ENCODE measurements around the gene UBAC2.
A peak's percentile ranks its signal among the peaks of the same experiment; 100 is the strongest.
"Not testable (repeated sequence)": the region's sequence is repeated elsewhere in the genome, so short reads cannot be mapped to it uniquely, and the experiment has no call there.

Gene UBAC2

GRCh38 chr13:99230991-99231390 lies 30.3 kb downstream of the UBAC2 start:
- peaks cover 0 to 3% of the 10 kb centered on the region in 2 donors for H3K36me3 ChIP-seq (ENCODE audit: control insufficient read depth in 2 of 2, insufficient read depth in 2 of 2, low read length in 2 of 2)
- peaks cover 6 to 7% of the 10 kb centered on the region in 2 donors for H3K4me1 ChIP-seq (ENCODE audit: control insufficient read depth in 2 of 2, insufficient read depth in 2 of 2, low read length in 2 of 2)
- H3K27me3 ChIP-seq (ENCODE audit: control insufficient read depth in 2 of 2, insufficient read depth in 2 of 2, low read length in 2 of 2), result no peaks in the 10 kb centered on the region
- H3K9me3 ChIP-seq (ENCODE audit: control insufficient read depth in 2 of 2, low read length in 2 of 2), result no peaks in the 10 kb centered on the region
- no peak overlapping the region for H3K27ac ChIP-seq (ENCODE audit: low read depth in 2 of 2, low read length in 2 of 2)
- no peak overlapping the region for H3K4me3 ChIP-seq (ENCODE audit: low read length in 2 of 2)
- H3K9ac ChIP-seq (ENCODE audit: low read depth in 1 of 2, low read length in 2 of 2), result no peak overlapping the region

DNA sequence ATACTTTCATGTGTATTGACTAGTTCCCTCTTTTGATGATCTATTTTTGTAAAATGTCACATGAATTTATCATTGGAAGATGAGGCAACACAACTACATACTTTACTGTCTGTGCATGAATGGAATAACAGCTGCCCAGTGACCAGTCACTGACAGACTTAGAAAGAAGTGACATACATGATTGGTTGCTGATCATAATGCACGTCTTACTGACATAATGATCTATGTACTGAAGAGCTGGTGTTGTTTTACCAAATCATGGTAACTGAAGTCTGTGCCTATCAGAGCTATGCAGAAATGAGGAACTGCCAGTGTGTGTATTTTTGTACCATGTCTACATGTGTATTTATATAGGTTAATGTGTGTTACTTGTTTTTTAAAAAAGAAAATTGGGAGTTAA lies 31.1 kb downstream of the UBAC2 start:
- Histone ChIP-seq H3K4me3 (ENCODE audit: low read length in 2 of 2) (no peak overlapping the region), H3K9ac (ENCODE audit: low read depth in 1 of 2, low read length in 2 of 2) (no peak overlapping the region), H3K27me3 (ENCODE audit: control insufficient read depth in 2 of 2, insufficient read depth in 2 of 2, low read length in 2 of 2) (no peaks in the 10 kb centered on the region), H3K27ac (ENCODE audit: low read depth in 2 of 2, low read length in 2 of 2) (no peak overlapping the region), H3K4me1 (ENCODE audit: control insufficient read depth in 2 of 2, insufficient read depth in 2 of 2, low read length in 2 of 2) (peaks cover 3 to 6% of the 10 kb centered on the region in 2 donors), H3K36me3 (ENCODE audit: control insufficient read depth in 2 of 2, insufficient read depth in 2 of 2, low read length in 2 of 2) (peaks cover 0 to 3% of the 10 kb centered on the region in 2 donors), H3K9me3 (ENCODE audit: control insufficient read depth in 2 of 2, low read length in 2 of 2) (no peaks in the 10 kb centered on the region)

DNA sequence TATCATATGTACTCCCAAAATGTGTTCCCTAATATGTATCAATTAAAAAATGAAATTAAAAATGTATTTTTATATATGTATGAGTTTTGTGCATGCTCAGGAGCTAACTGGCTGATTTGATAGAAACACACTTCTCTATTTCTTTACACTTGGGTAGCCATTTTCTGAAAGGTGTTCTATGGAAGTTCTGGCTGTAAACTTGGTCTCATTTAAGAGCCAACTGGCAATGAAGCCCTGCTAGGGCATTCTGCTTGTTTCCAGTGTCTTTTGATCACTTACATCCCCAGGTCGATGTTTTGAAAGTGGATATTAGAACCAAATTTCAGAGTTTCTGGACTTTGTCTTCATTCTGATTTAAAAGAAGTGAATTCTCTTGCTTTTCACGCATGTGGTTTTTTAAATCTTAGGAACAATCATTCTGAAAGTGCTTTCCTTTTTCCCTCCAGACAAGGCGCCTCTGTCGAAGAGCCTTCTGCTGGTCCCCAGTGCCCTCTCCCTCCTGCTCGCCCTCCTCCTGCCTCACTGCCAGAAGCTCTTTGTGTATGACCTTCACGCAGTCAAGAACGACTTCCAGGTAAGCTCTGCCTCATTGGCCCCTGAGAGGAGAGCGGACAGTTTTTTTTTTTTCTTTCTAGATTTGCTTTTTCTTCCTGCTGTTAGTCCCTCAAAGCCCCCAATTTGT lies 37.5 kb downstream of the UBAC2 start:
- Histone ChIP-seq H3K27ac (ENCODE audit: low read depth in 2 of 2, low read length in 2 of 2) (peak overlapping the region in 1 of 2 donors; percentile 32), H3K27me3 (ENCODE audit: control insufficient read depth in 2 of 2, insufficient read depth in 2 of 2, low read length in 2 of 2) (no peaks in the 10 kb centered on the region), H3K9me3 (ENCODE audit: control insufficient read depth in 2 of 2, low read length in 2 of 2) (no peaks in the 10 kb centered on the region), H3K9ac (ENCODE audit: low read depth in 1 of 2, low read length in 2 of 2) (no peak overlapping the region), H3K4me1 (ENCODE audit: control insufficient read depth in 2 of 2, insufficient read depth in 2 of 2, low read length in 2 of 2) (no peaks in the 10 kb centered on the region), H3K4me3 (ENCODE audit: low read length in 2 of 2) (peak overlapping the region in 1 of 2 donors; percentile 37), H3K36me3 (ENCODE audit: control insufficient read depth in 2 of 2, insufficient read depth in 2 of 2, low read length in 2 of 2) (peaks cover 15 to 16% of the 10 kb centered on the region in 2 donors)

- Histone ChIP-seq H3K4me3 (ENCODE audit: low read length in 2 of 2) (no peak overlapping the region), H3K4me1 (ENCODE audit: control insufficient read depth in 2 of 2, insufficient read depth in 2 of 2, low read length in 2 of 2) (no peaks in the 10 kb centered on the region), H3K36me3 (ENCODE audit: control insufficient read depth in 2 of 2, insufficient read depth in 2 of 2, low read length in 2 of 2) (peaks cover 0 to 3% of the 10 kb centered on the region in 2 donors), H3K27me3 (ENCODE audit: control insufficient read depth in 2 of 2, insufficient read depth in 2 of 2, low read length in 2 of 2) (no peaks in the 10 kb centered on the region), H3K9ac (ENCODE audit: low read depth in 1 of 2, low read length in 2 of 2) (no peak overlapping the region), H3K9me3 (ENCODE audit: control insufficient read depth in 2 of 2, low read length in 2 of 2) (no peaks in the 10 kb centered on the region), H3K27ac (ENCODE audit: low read depth in 2 of 2, low read length in 2 of 2) (no peak overlapping the region)
These were observed 45.4 kb downstream of the UBAC2 start for GRCh38 chr13:99246100-99246499.

DNA sequence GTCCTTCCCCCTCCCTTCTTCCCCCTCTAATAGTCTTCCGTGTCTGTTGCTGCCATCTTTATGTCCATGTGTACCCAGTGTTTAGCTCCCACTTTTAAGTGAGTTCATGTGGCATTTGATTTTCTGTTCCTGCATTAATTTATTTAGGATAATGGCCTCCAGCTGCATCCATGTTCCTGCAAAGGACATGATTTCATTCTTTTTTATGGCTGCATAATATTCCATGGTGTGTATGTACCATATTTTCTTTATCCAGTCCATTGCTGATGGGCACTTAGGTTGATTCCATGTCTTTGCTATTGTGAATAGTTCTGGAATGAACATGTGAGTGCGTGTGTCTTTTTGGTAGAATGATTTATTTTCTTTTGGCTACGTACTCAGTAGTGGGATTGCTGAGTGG lies 48.5 kb downstream of the UBAC2 start:
- H3K27ac ChIP-seq (ENCODE audit: low read depth in 2 of 2, low read length in 2 of 2); H3K4me3 ChIP-seq (ENCODE audit: low read length in 2 of 2); H3K9ac ChIP-seq (ENCODE audit: low read depth in 1 of 2, low read length in 2 of 2); H3K36me3 ChIP-seq (ENCODE audit: control insufficient read depth in 2 of 2, insufficient read depth in 2 of 2, low read length in 2 of 2); H3K9me3 ChIP-seq (ENCODE audit: control insufficient read depth in 2 of 2, low read length in 2 of 2); H3K27me3 ChIP-seq (ENCODE audit: control insufficient read depth in 2 of 2, insufficient read depth in 2 of 2, low read length in 2 of 2); H3K4me1 ChIP-seq (ENCODE audit: control insufficient read depth in 2 of 2, insufficient read depth in 2 of 2, low read length in 2 of 2): not testable (repeated sequence)

- not testable (repeated sequence) for H3K27ac ChIP-seq (ENCODE audit: low read depth in 2 of 2, low read length in 2 of 2)
These were observed 49.0 kb downstream of the UBAC2 start for GRCh38 chr13:99249606-99250005.

DNA sequence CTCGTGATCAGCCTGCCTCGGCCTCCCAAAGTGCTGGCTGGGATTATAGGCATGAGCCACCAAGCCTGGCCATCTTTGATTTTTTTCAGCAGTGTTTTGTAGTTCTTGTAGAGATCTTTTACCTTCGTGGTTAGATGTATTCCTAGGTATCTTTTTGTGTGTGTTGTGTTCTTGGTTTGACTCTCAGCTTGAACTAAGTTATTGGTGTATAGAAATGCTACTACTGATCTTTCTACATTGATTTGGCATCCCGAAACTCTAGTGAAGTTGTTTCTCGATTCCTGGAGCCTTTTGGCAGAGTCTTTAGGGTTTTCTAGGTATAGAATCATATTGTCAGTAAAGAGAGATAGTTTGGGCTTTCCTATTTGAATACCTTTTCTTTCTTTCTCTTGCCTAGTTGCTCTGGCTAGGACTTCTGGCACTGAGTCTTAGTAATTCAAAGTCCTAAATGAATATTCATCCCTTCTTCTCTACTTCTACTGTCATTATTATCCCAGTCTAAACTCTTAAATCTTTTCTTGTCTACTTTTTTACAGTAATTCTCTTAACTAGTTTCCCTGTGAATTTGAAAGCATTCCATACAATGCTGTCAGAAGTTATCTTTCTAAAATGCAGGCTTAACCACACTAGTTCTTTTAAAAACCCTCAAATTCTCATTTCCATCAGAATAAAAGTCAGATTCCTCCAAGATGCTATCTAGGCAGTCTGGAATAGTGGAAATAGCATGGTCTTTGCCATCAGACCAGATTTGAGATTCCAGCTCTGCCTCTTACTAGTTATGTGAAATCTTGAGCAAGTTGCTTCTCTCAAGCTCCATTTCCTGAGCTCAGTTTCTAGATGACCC lies 50.5 kb downstream of the UBAC2 start:
- no peaks in the 10 kb centered on the region for H3K4me1 ChIP-seq (ENCODE audit: control insufficient read depth in 2 of 2, insufficient read depth in 2 of 2, low read length in 2 of 2)
- H3K9ac ChIP-seq (ENCODE audit: low read depth in 1 of 2, low read length in 2 of 2), result no peak overlapping the region
- no peaks in the 10 kb centered on the region for H3K27me3 ChIP-seq (ENCODE audit: control insufficient read depth in 2 of 2, insufficient read depth in 2 of 2, low read length in 2 of 2)
- no peak overlapping the region for H3K4me3 ChIP-seq (ENCODE audit: low read length in 2 of 2)
- no peak overlapping the region for H3K27ac ChIP-seq (ENCODE audit: low read depth in 2 of 2, low read length in 2 of 2)
- no peaks in the 10 kb centered on the region for H3K9me3 ChIP-seq (ENCODE audit: control insufficient read depth in 2 of 2, low read length in 2 of 2)
- peaks cover 0 to 11% of the 10 kb centered on the region in 2 donors for H3K36me3 ChIP-seq (ENCODE audit: control insufficient read depth in 2 of 2, insufficient read depth in 2 of 2, low read length in 2 of 2)

More at GRCh38 chr13:99249606-99250005, 49.0 kb downstream of the UBAC2 start:
- not testable (repeated sequence) for H3K4me1 ChIP-seq (ENCODE audit: control insufficient read depth in 2 of 2, insufficient read depth in 2 of 2, low read length in 2 of 2); H3K9ac ChIP-seq (ENCODE audit: low read depth in 1 of 2, low read length in 2 of 2); H3K27me3 ChIP-seq (ENCODE audit: control insufficient read depth in 2 of 2, insufficient read depth in 2 of 2, low read length in 2 of 2); H3K9me3 ChIP-seq (ENCODE audit: control insufficient read depth in 2 of 2, low read length in 2 of 2); H3K36me3 ChIP-seq (ENCODE audit: control insufficient read depth in 2 of 2, insufficient read depth in 2 of 2, low read length in 2 of 2); H3K4me3 ChIP-seq (ENCODE audit: low read length in 2 of 2)

GRCh38 chr13:99251921-99252320 lies 51.3 kb downstream of the UBAC2 start:
- H3K9me3 ChIP-seq (ENCODE audit: control insufficient read depth in 2 of 2, low read length in 2 of 2), result no peaks in the 10 kb centered on the region
- no peak overlapping the region for H3K9ac ChIP-seq (ENCODE audit: low read depth in 1 of 2, low read length in 2 of 2)
- peaks cover 0 to 11% of the 10 kb centered on the region in 2 donors for H3K36me3 ChIP-seq (ENCODE audit: control insufficient read depth in 2 of 2, insufficient read depth in 2 of 2, low read length in 2 of 2)
- H3K27me3 ChIP-seq (ENCODE audit: control insufficient read depth in 2 of 2, insufficient read depth in 2 of 2, low read length in 2 of 2), result no peaks in the 10 kb centered on the region
- no peaks in the 10 kb centered on the region for H3K4me1 ChIP-seq (ENCODE audit: control insufficient read depth in 2 of 2, insufficient read depth in 2 of 2, low read length in 2 of 2)
- no peak overlapping the region for H3K27ac ChIP-seq (ENCODE audit: low read depth in 2 of 2, low read length in 2 of 2)
- H3K4me3 ChIP-seq (ENCODE audit: low read length in 2 of 2), result no peak overlapping the region

DNA sequence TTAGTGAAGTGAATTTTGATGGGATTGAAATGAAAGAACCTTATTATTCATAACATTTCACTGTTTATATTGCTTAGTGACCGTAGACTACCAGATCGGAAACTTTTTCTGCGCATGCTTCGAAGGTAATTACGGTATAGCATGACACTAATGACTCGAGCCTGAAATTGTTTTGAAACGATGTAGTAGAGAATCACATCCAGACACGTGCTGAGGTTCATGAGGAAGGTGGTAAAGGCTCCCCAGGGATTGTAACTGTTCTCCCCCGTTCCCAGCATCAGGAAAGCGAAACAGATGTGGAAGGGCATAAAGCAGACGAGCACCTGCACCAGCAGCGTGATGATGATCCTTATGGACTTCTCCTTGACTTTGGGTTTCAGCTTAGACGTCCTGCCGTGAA lies 54.2 kb downstream of the UBAC2 start:
- peaks cover 0 to 15% of the 10 kb centered on the region in 2 donors for H3K36me3 ChIP-seq (ENCODE audit: control insufficient read depth in 2 of 2, insufficient read depth in 2 of 2, low read length in 2 of 2)
- H3K27ac ChIP-seq (ENCODE audit: low read depth in 2 of 2, low read length in 2 of 2), result no peak overlapping the region
- no peak overlapping the region for H3K4me3 ChIP-seq (ENCODE audit: low read length in 2 of 2)
- H3K27me3 ChIP-seq (ENCODE audit: control insufficient read depth in 2 of 2, insufficient read depth in 2 of 2, low read length in 2 of 2), result no peaks in the 10 kb centered on the region
- H3K9ac ChIP-seq (ENCODE audit: low read depth in 1 of 2, low read length in 2 of 2), result no peak overlapping the region
- H3K9me3 ChIP-seq (ENCODE audit: control insufficient read depth in 2 of 2, low read length in 2 of 2), result no peaks in the 10 kb centered on the region
- peaks cover 0 to 1% of the 10 kb centered on the region in 2 donors for H3K4me1 ChIP-seq (ENCODE audit: control insufficient read depth in 2 of 2, insufficient read depth in 2 of 2, low read length in 2 of 2)

GRCh38 chr13:99255271-99255670 lies 54.6 kb downstream of the UBAC2 start:
- H3K27me3 ChIP-seq (ENCODE audit: control insufficient read depth in 2 of 2, insufficient read depth in 2 of 2, low read length in 2 of 2), result no peaks in the 10 kb centered on the region
- H3K4me3 ChIP-seq (ENCODE audit: low read length in 2 of 2), result no peak overlapping the region
- peaks cover 0 to 17% of the 10 kb centered on the region in 2 donors for H3K36me3 ChIP-seq (ENCODE audit: control insufficient read depth in 2 of 2, insufficient read depth in 2 of 2, low read length in 2 of 2)
- peaks cover 0 to 5% of the 10 kb centered on the region in 2 donors for H3K4me1 ChIP-seq (ENCODE audit: control insufficient read depth in 2 of 2, insufficient read depth in 2 of 2, low read length in 2 of 2)
- no peak overlapping the region for H3K27ac ChIP-seq (ENCODE audit: low read depth in 2 of 2, low read length in 2 of 2)
- no peak overlapping the region for H3K9ac ChIP-seq (ENCODE audit: low read depth in 1 of 2, low read length in 2 of 2)
- no peaks in the 10 kb centered on the region for H3K9me3 ChIP-seq (ENCODE audit: control insufficient read depth in 2 of 2, low read length in 2 of 2)
